Gastrocnemius medialis (tissue), 4 donors: ENCODE results near the gene IQCM. TPM values are rescaled to one million over a fixed set of nuclear protein-coding genes. Genes with fewer than 3 reads are reported as not detected.

Experiments used
- ATAC-seq, 2 donors: fragments of 150-250 bp; one replicate each; pipeline ENCODE4 v1.9.1; 2016
- DNase-seq, 2 donors: peaks; one replicate each; pipeline ENCODE4 v3.0.0-alpha.2; 2019
- H3K27ac ChIP-seq, 4 donors: fragments of 200-600 bp; sonication (generic); 1 replicate in 1 of 4; 2 replicates in 3 of 4; pipeline ENCODE4 v1.5.1; 2016 to 2018; ENCODE audit warnings: mild to moderate bottlenecking in 2 of 4, moderate library complexity in 1 of 4
- H3K27me3 ChIP-seq, 3 donors: fragments of 200-600 bp; sonication (generic) in 2 of 3; 1 replicate in 1 of 3; 2 replicates in 2 of 3; pipeline versions ENCODE4 v1.5.1 to v1.6.0; 2016 to 2019; ENCODE audit warnings: mild to moderate bottlenecking in 1 of 3, moderate library complexity in 1 of 3
- H3K36me3 ChIP-seq, 2 donors: fragments of 200-600 bp; sonication (generic) in 1 of 2; one replicate each; pipeline ENCODE4 v1.5.1; 2017 to 2018
- H3K4me1 ChIP-seq, 2 donors: fragments of 200-600 bp; sonication (generic) in 1 of 2; one replicate each; pipeline ENCODE4 v1.5.1; 2016 to 2017; ENCODE audit warnings: mild to moderate bottlenecking in 2 of 2
- H3K4me3 ChIP-seq, 4 donors: fragments of 200-600 bp; sonication (generic) in 3 of 4; 1 replicate in 1 of 4; 2 replicates in 3 of 4; pipeline ENCODE4 v1.5.1; 2016 to 2019; ENCODE audit warnings: mild to moderate bottlenecking in 2 of 4
- H3K9me3 ChIP-seq, 3 donors: fragments of 200-600 bp; sonication (generic) in 2 of 3; 1 replicate in 1 of 3; 2 replicates in 2 of 3; pipeline ENCODE4 v1.5.1; 2016 to 2019
- POLR2A ChIP-seq, 2 donors: fragments of 450-650 bp; IDR thresholded peaks; one replicate each; pipeline ENCODE4 v1.6.1; 2017; ENCODE audit warnings: antibody characterized with exemption in 2 of 2, mild to moderate bottlenecking in 2 of 2, moderate library complexity in 2 of 2
- in situ Hi-C, 4 donors: fragments of 200-750 bp; cut with MboI; loops; one replicate each; pipeline versions ENCODE4 v1.15.0 to v1.8.0; 2017; ENCODE audit warnings: low sequenced_read_pairs in 4 of 4
- intact Hi-C: fragments of 100-400 bp; cut with DNase I; formaldehyde crosslinking; loops from one replicate; pipeline ENCODE4 v1.15.1; 2023; ENCODE audit warnings: low total_unique reads
- total RNA-seq, 4 donors: library from RNA; depleted of rRNA; stranded (reverse); fragments of >200 nt; gene quantifications; one replicate each; pipeline versions ENCODE4 v1.1.0 to v1.2.3, GENCODE V29; 2016
- TF ChIP-seq, protein P1 (sequence below), 5 experiments: fragments of 450-650 bp in 3 of 5; fragments of 200-600 bp in 2 of 5; sonication (generic) in 2 of 5; IDR thresholded peaks in 4 of 5; conservative IDR thresholded peaks in 1 of 5; 1 replicate in 4 of 5; 2 replicates in 1 of 5; pipeline ENCODE4 v1.5.1; 2016 to 2019; ENCODE audit warnings: antibody characterized with exemption in 5 of 5, mild to moderate bottlenecking in 3 of 5, moderate library complexity in 3 of 5

IQCM gene
- total RNA-seq, 4 donors from 2014 or later = 0.25 TPM; not detected in 3

GRCh38 chr4:149706942-149707341 lies 108.7 kb downstream of the IQCM start:
- in situ Hi-C loops = no loop called here
- Histone ChIP-seq H3K36me3 (no peaks in the 10 kb centered on the region), H3K27me3 (no peaks in the 10 kb centered on the region), H3K27ac (no peak overlapping the region), H3K4me1 (no peaks in the 10 kb centered on the region), H3K9me3 (no peaks in the 10 kb centered on the region), H3K4me3 (no peak overlapping the region)
- no peak for TF ChIP-seq POLR2A (IDR thresholded peaks at IDR 0.05)
- TF ChIP-seq, protein P1, sequence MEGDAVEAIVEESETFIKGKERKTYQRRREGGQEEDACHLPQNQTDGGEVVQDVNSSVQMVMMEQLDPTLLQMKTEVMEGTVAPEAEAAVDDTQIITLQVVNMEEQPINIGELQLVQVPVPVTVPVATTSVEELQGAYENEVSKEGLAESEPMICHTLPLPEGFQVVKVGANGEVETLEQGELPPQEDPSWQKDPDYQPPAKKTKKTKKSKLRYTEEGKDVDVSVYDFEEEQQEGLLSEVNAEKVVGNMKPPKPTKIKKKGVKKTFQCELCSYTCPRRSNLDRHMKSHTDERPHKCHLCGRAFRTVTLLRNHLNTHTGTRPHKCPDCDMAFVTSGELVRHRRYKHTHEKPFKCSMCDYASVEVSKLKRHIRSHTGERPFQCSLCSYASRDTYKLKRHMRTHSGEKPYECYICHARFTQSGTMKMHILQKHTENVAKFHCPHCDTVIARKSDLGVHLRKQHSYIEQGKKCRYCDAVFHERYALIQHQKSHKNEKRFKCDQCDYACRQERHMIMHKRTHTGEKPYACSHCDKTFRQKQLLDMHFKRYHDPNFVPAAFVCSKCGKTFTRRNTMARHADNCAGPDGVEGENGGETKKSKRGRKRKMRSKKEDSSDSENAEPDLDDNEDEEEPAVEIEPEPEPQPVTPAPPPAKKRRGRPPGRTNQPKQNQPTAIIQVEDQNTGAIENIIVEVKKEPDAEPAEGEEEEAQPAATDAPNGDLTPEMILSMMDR (IDR thresholded peaks at IDR 0.05 in 4 of 5, conservative IDR thresholded peaks at IDR 0.05 in 1 of 5) = no peak
- ATAC-seq (no peak), DNase-seq (no peak)
- intact Hi-C loops = no loop called here

- no peak for TF ChIP-seq POLR2A (IDR thresholded peaks at IDR 0.05)
- TF ChIP-seq, protein P1 (IDR thresholded peaks at IDR 0.05 in 4 of 5, conservative IDR thresholded peaks at IDR 0.05 in 1 of 5) = no peak
Observed at GRCh38 chr4:149702414-149703293, 113.0 kb downstream of the IQCM start.

DNA sequence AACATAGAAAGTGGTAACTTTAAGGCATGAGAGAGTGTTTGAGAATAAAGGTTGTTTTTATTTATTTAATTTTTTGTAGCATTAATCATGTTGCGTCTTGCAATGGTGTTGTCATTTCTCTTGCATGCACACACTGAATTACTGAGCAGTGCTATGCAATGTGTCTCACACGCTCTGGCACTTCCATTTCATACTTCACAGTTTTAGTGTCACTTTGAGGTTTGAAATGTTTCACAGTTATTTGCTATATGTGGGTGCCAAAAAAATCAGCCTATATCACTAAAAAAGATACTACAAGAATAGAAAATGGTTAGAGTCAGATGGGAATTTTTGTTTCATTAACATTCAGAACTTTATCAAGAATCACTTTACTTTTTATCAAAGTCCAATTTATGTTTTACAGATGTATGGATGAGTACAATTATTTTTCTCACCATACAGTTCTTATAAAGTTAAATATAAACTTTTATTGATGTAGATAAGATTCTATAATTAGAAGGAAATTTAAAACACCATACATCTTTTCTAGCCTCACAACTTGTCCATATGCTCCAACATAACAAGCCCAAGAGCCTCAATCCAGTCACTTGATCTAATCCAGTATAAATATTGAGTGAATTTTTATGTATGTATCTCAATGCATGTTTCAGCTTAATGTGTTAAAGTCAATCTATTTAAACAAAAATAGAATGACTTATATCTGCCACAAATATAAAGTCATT lies 114.0 kb downstream of the IQCM start:
- TF ChIP-seq POLR2A (IDR thresholded peaks at IDR 0.05) = no peak
- TF ChIP-seq, protein P1 (IDR thresholded peaks at IDR 0.05 in 4 of 5, conservative IDR thresholded peaks at IDR 0.05 in 1 of 5) = no peak
- in situ Hi-C loops = no loop called here
- H3K4me1 ChIP-seq = no peaks in the 10 kb centered on the region

More at GRCh38 chr4:149702414-149703293, 113.0 kb downstream of the IQCM start:
- Histone ChIP-seq H3K27me3 (no peaks in the 10 kb centered on the region), H3K36me3 (no peaks in the 10 kb centered on the region), H3K9me3 (no peaks in the 10 kb centered on the region), H3K27ac (no peak overlapping the region), H3K4me1 (no peaks in the 10 kb centered on the region), H3K4me3 (no peak overlapping the region)
- intact Hi-C loops = no loop called here
- in situ Hi-C loops = no loop called here
- no peak for ATAC-seq
- no peak for DNase-seq

GRCh38 chr4:149700272-149700671 lies 115.4 kb downstream of the IQCM start:
- H3K27ac ChIP-seq = no peak overlapping the region
- no peaks in the 10 kb centered on the region for H3K36me3 ChIP-seq
- no peak overlapping the region for H3K4me3 ChIP-seq
- no peaks in the 10 kb centered on the region for H3K27me3 ChIP-seq
- H3K9me3 ChIP-seq = no peaks in the 10 kb centered on the region
- H3K4me1 ChIP-seq = no peaks in the 10 kb centered on the region
- ATAC-seq = no peak
- intact Hi-C loops = no loop called here
- TF ChIP-seq, protein P1 (IDR thresholded peaks at IDR 0.05 in 4 of 5, conservative IDR thresholded peaks at IDR 0.05 in 1 of 5) = no peak
- TF ChIP-seq POLR2A (IDR thresholded peaks at IDR 0.05) = no peak
- in situ Hi-C loops = no loop called here
- DNase-seq = no peak

More for the DNA sequence above, 114.0 kb downstream of the IQCM start:
- intact Hi-C loops = no loop called here
- H3K9me3 ChIP-seq = no peaks in the 10 kb centered on the region
- ATAC-seq = no peak
- no peaks in the 10 kb centered on the region for H3K36me3 ChIP-seq
- no peaks in the 10 kb centered on the region for H3K27me3 ChIP-seq
- H3K27ac ChIP-seq = no peak overlapping the region
- no peak overlapping the region for H3K4me3 ChIP-seq
- DNase-seq = no peak
